IPS-18c (cell line): ENCODE results near the gene MRPL37.
"Not testable (repeated sequence)": the region's sequence is repeated elsewhere in the genome, so short reads cannot be mapped to it uniquely, and the experiment has no call there.

Experiments
- H3K4me3 ChIP-seq: 2 replicates; pipeline ENCODE4 v1.7.0; 2013; ENCODE audit warnings: low read depth, mild to moderate bottlenecking, low read length, moderate library complexity; ENCODE audit not compliant: insufficient read depth
- H3K9me3 ChIP-seq: one replicate; pipeline ENCODE4 v1.6.1; 2013; ENCODE audit warnings: mild to moderate bottlenecking, low read length, moderate library complexity; ENCODE audit not compliant: control insufficient read depth, insufficient read depth

Gene MRPL37

GRCh38 chr1:54199151-54199764 lies 709 bp upstream of the MRPL37 start:
- no peaks in the 10 kb centered on the region for H3K9me3 ChIP-seq
- H3K4me3 ChIP-seq, result peak overlapping the region; percentile 99

GRCh38 chr1:54200519-54200997 lies 591 bp downstream of the MRPL37 start:
- Histone ChIP-seq H3K4me3 (peak overlapping the region; percentile 99), H3K9me3 (no peaks in the 10 kb centered on the region)

- Histone ChIP-seq H3K9me3 (no peaks in the 10 kb centered on the region), H3K4me3 (no peak overlapping the region)
Observed at GRCh38 chr1:54204199-54204598, 4.2 kb downstream of the MRPL37 start.

- Histone ChIP-seq H3K9me3 (no peaks in the 10 kb centered on the region), H3K4me3 (no peak overlapping the region)
Observed at GRCh38 chr1:54207287-54207686, 7.3 kb downstream of the MRPL37 start.

GRCh38 chr1:54207896-54208295 lies 7.9 kb downstream of the MRPL37 start:
- H3K4me3 ChIP-seq, H3K9me3 ChIP-seq: not testable (repeated sequence)

GRCh38 chr1:54212872-54213271 lies 12.9 kb downstream of the MRPL37 start:
- H3K4me3 ChIP-seq, result no peak overlapping the region
- no peaks in the 10 kb centered on the region for H3K9me3 ChIP-seq

GRCh38 chr1:54215523-54215922 lies 15.6 kb downstream of the MRPL37 start:
- H3K9me3 ChIP-seq, result no peaks in the 10 kb centered on the region
- H3K4me3 ChIP-seq, result no peak overlapping the region

GRCh38 chr1:54218883-54219687 lies 19.1 kb downstream of the MRPL37 start:
- Histone ChIP-seq H3K4me3 (no peak overlapping the region), H3K9me3 (no peaks in the 10 kb centered on the region)

- Histone ChIP-seq H3K4me3 (no peak overlapping the region), H3K9me3 (no peaks in the 10 kb centered on the region)
Observed at GRCh38 chr1:54219688-54220003, 19.7 kb downstream of the MRPL37 start.

- H3K4me3 ChIP-seq, result no peak overlapping the region
- no peaks in the 10 kb centered on the region for H3K9me3 ChIP-seq
Observed at GRCh38 chr1:54220004-54220811, 20.2 kb downstream of the MRPL37 start.

GRCh38 chr1:54221113-54221834 lies 21.3 kb downstream of the MRPL37 start:
- Histone ChIP-seq H3K4me3 (no peak overlapping the region), H3K9me3 (no peaks in the 10 kb centered on the region)

GRCh38 chr1:54221867-54222484 lies 22.0 kb downstream of the MRPL37 start:
- no peak overlapping the region for H3K4me3 ChIP-seq
- no peaks in the 10 kb centered on the region for H3K9me3 ChIP-seq

- Histone ChIP-seq H3K9me3 (no peaks in the 10 kb centered on the region), H3K4me3 (no peak overlapping the region)
Observed at GRCh38 chr1:54222711-54223110, 22.7 kb downstream of the MRPL37 start.

GRCh38 chr1:54223441-54224202 lies 23.7 kb downstream of the MRPL37 start:
- H3K4me3 ChIP-seq, result no peak overlapping the region
- H3K9me3 ChIP-seq, result no peaks in the 10 kb centered on the region

GRCh38 chr1:54224233-54224632 lies 24.3 kb downstream of the MRPL37 start:
- Histone ChIP-seq H3K9me3 (no peaks in the 10 kb centered on the region), H3K4me3 (no peak overlapping the region)

- Histone ChIP-seq H3K9me3 (no peaks in the 10 kb centered on the region), H3K4me3 (no peak overlapping the region)
Observed at GRCh38 chr1:54225378-54225777, 25.4 kb downstream of the MRPL37 start.
